NCI-H187 (cell line): ENCODE measurements around the gene MDH1.

Experiments
- DNase-seq, 2 experiments: peaks; one replicate each; lab custom pipeline; 2025; lab: John Stamatoyannopoulos, UW

The MDH1 gene

GRCh38 chr2:63639344-63639743 lies 50.6 kb downstream of the MDH1 start:
- DNase-seq = no peak

GRCh38 chr2:63642946-63643345 lies 54.2 kb downstream of the MDH1 start:
- DNase-seq = no peak

- no peak for DNase-seq
Observed at GRCh38 chr2:63643486-63643885, 54.7 kb downstream of the MDH1 start.

GRCh38 chr2:63648632-63649031 lies 59.9 kb downstream of the MDH1 start:
- no peak for DNase-seq

GRCh38 chr2:63649829-63650228 lies 61.1 kb downstream of the MDH1 start:
- no peak for DNase-seq

GRCh38 chr2:63650756-63651155 lies 62.0 kb downstream of the MDH1 start:
- no peak for DNase-seq

- no peak for DNase-seq
Observed at GRCh38 chr2:63651356-63651755, 62.6 kb downstream of the MDH1 start.

- no peak for DNase-seq
Observed at GRCh38 chr2:63651861-63652651, 63.3 kb downstream of the MDH1 start.

- no peak for DNase-seq
Observed at GRCh38 chr2:63652652-63652985, 63.9 kb downstream of the MDH1 start.

- no peak for DNase-seq
Observed at GRCh38 chr2:63654959-63655358, 66.2 kb downstream of the MDH1 start.
